NCI-H526 treated with DMSO at 0.1 percent for 48 hours (cell line): ENCODE data around the gene C11orf24.
"Not testable (repeated sequence)": the region's sequence is repeated elsewhere in the genome, so short reads cannot be mapped to it uniquely, and the experiment has no call there.

ENCODE experiments used
- DNase-seq: peaks from one replicate; lab custom pipeline; 2025; lab: John Stamatoyannopoulos, UW

The C11orf24 gene

DNA sequence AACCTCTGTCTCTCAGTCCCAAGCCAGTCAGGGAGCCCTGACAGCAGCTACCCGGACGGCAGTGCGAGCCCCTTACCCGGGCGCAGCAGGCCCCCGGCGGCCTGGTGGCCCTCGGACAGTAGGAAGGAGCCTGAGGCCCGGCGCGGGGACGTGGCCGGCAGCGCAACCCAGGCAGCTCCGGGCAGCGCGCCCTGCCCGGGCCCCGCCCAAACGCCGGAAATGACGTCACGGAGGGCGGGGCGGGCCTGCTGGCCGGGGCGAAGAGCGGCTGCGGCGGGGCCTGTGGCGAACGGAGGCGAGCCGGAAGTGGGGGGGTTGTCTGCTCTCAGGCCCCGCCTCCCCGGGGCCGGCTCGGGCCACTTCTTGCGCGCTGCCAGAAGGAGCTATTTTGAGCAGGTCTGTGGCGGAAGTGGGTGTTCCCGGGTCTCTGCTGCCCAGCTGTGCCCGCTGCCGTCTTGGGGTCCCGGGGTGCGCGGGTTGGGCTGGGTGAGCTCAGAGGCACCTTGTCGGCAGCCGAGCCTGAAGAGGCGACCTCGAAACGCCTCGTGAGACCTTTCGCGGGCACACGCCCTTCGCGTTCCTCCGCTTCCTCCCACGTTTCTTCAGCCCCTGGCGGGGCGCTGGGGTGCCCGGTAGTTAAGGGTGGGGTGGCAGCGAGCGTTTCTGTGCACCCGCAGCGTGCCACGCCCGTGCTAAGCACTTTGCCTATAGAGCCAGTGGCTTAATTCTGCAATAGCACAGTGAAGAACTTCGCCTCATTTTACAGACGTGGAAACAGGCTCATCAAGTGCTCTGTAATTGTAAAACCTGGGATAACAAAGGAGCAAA is at the start of gene C11orf24:
TSS of gene C11orf24 (minus strand) at position 193 of the 828 bp plus-strand sequence. CDS start 8,206 bp downstream, outside the sequence.
- DNase-seq = peak; percentile 94

DNA sequence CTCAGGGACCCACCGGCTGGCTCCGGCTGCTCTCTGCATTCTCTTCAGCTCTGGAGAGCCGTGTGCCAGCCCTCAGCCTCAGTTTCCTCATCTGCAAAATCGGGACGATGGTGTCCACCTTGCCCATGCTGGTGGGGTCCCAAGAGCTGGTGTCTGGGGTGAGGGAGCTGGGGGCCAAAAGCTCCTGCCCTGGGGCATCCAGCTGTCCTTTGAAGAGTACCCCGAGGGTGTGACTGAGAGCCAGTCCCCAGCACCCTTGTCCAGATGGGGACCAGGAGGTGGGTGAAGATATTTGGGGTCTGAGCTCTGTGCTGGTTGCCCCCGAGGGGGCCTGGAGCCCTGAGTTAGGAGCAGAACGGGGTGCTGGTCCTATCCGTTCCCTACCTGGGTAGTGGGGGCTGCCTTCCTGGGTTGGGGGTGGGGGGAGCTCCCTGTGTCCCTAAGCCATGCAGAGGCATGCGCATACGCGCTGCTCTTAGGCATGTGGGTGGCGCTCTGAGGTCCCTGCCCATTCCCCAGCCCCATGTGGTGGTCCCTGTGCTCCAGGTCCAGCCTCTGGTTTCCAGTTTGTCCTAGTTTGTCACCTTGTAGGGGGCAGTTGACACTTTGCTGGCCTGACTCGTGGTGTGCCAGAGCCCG is 45.5 kb upstream of the C11orf24 start:
- no peak for DNase-seq

DNA sequence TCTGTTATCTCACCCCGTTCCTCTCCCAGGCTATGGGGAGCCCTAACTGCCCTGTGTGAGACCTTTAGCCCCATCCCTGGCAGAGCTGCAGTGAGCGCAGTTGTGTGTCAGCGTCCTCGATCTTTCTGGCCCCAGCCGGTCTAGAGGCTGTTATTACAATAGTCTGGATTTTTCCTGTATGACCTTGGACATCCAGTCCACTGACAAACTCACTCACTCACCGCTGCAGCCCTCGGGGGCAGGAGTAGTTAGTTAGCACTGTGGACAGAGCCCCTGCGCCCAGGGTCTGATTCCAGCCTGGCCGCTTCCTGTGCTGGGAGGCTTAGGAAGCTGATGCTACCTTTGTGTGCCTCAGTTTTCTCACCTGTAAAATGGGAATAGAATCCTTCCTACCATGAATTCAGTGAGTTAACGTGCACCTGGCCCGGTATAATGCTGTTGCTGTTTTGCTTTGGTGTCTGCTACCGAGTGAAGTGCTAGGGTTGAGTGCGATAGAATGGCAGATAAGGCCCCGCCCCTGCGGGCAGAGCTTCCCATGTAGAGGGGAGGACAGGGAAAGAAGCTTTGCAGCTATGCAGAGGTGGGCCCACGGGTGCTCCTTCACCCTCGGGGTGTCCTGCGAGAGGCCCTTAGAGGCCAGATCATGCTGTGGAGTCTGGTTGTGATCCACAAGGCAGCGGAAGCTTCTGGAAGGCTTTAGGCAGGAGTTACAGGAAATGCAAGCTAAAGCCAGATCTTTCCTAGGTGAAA is 43.6 kb upstream of the C11orf24 start:
- peak; percentile 50 for DNase-seq

DNA sequence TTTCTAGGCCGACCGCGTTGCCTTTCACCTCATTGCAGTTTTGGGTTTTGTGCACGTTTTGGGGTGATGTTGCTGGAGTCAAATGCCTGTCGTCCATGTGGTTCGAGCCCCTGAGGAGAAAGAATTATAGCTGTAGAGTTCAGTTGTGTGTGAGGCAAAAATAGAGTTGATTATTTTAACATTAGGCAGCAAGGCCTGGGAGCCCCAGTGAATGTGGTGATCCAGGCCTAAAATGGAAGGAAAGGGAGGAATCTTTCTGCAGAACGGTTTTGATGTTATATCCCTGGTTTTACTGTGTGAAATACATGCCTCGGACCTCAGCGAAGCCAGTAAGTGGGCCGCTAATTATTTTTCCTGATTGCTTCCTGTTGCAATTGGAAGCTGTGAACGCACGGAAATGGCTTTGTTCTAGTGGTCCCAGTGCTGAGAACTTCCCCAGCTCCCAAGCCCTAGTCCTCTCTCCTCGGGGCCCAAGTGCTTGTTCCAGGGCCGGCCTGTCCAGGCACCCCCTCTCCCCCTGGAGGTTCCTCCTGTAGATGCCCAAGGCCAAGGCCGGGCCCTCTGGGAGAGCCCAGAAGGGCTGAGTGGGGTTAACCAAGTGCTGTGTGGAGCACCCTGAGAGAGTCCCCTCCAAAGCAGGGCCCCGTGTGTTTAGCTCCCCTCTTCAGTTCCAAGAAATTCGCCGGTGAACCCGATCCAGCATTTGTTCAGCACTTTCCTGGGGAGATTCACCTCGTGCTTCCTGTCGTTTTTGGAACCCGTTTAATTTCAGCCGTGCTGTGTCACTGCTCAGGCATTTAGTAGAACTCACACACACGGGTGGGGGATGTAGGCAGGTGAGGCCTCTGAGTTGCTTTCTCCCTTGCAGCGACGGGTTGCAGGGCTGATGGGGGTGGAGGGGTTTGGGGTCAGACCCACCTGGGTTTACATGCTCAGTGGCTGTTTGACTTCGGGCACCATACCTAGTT is 42.7 kb upstream of the C11orf24 start:
- no peak for DNase-seq

DNA sequence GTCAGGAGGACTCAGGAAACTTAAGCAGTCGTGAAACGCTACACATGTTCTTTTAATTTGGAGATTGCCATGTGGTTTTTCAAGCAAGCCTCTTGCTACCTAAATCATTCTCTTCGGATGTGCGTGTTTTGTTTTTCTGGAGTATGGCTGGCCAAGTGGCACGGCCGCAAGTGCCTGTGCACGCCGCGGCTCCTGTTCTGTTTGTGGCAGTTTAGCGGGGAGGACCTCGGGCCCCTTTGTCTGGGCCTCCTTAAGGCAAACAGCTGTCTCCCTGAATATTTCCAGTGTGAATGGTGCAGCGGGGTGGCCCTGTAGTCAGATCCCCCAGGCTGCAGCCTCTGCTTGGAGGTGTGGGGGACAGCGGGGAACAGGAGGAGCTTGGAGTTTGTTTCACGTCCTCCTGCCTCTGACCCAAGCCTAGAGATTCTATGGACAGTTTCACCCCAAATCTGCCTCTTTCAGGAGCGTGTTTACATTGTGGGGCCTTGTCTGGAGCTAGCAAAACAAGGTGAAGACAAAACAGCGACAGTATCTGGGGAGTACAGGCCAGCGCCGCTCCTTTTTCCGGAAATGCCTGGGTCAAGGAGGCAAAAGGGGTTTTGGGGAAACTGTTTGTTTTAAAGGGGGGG is 41.9 kb upstream of the C11orf24 start:
- peak; percentile 31 for DNase-seq

DNA sequence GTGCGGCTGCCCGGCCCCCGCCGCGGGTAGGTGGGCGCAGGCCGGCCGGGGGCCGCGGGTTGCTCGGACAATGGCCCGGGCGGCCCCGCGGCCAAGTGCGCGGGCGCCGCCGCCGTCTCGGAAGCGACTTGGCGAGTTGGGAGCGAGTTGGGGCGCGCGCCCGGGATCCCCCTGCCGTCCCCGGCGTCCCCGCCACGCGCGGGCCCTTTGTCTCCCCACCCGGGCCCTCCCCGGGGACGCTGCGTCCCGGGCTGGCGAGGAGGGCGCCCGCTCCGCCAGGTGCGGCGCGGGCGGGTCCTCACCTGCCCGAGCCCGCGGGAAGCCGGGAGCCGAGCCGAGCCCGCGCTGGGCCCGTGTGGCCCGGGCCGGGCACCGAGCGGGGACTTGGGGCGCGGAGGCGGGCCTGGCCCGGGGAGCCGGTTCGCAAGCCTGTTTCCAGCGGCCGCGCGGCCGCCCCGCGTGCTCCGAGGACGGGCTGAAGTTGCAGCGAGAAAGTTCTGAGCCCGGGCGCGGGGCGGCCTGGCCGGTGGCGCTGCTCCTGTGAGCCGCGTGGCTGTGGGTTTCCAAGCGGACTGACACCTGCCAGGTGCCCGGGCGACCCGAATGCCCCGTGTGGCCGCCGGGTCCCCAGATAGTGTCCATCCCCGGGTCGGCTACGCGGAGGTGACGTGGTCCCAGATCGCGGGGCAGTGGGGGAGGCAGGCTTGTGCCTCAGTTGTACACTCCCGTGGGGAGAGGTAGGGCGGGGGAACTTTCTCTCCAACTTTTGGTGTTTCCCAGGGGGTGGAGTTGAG is 41.2 kb upstream of the C11orf24 start:
- DNase-seq = no peak

DNA sequence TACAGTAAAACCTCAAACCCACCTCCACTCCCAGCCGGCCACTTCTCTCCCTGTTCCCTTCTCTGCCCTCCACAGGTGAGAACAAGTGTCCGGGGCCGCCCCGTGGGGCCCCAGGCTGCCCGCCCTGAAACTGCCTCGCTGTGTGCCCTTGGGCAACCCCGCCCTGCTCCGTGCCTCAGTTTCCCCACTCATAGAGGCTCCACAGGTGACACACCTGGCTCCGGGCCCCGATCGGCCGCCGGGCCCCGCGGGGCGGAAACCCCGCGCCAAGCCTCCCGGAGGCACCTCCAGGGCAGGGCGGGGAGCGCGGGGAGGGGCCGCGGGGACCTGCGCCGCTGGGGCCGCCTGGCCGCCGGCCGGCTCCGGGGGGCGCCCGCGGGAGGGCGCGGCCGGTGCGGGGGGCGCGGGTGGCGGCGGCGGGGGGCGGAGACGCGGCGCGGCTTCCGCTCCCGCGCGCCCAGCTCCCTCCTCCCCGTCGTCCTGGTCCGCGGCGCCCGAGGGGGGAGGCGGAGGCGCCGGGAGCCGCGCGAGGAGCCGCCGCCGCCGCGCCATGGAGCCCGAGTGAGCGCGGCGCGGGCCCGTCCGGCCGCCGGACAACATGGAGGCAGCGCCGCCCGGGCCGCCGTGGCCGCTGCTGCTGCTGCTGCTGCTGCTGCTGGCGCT is 40.5 kb upstream of the C11orf24 start, which contains the start of gene LRP5:
TSS of gene LRP5 (plus strand) at position 475 of the 663 bp plus-strand sequence. CDS start at position 599, 124 bp downstream.
- DNase-seq = no peak

DNA sequence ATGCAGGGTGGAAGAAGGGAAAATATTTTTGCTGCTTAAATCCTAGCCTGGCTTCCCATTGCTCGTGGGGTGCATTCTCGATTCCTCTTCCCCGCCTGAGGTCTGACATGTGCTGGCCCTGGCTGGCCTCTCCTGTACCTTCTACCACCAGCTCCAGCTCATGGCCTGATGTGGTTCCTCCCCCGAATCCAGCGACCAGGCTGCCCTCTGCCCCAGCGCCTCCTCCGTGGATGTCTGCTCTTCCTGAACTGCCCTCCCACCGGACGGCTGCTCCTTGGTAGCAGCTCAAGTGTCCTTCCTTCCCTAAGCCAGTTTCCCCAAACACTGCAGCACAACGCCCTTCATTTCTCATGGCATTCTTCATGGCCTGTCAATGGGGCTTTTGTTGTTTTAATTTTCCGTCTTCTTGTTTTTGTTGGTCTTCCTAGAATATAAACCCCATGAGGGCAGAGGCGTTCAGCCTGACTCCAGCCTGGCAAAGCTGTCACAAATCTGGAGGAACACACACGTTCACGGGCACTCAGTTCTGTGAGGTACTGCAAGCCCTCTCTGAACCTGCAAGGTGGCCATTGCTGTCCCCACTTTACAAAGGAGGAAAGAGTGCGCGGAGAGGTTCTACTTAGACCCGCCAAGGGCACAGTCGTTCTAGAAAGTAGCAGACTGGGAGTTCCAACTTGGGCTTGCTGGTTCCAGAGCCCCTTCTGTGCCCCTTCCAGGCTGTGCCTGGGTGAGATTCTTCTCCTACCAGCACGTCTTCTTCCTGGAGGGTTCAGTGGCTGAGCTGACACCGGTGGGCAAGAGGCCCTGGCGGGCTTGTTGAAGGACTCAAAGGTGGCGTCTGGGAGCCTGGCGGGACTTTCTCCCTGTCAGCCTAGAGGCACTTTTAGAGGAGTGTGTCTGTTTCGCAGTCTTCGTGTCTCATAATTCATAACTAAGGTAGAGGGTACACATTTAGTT is 39.7 kb upstream of the C11orf24 start:
- no peak for DNase-seq

DNA sequence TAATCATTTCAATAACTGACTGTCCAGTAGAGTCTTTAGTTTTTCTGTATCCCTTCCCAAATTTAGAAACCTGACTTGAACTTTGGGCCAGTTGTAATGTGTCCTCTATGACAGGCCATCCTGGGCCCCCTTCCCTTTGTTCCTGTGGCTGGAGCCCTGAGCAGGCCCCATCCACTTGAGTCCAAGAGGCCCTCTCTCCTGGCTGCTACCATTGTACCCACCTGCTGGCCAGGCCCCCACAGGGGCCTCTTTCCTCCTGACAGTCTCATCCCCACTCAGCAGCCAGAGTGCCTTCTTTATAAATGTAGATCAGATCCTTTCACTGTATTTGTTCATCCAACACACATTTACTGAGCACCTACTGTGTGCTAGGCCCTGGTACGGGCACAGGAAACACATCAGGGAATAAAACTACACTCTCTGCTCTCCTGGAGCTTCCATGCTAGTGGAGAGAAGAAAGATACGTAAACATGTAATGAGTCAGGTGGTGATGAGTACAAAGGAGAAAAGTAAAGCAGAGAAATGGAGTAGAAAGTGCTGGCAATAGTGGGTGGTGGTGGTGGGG is 37.9 kb upstream of the C11orf24 start:
- no peak for DNase-seq

DNA sequence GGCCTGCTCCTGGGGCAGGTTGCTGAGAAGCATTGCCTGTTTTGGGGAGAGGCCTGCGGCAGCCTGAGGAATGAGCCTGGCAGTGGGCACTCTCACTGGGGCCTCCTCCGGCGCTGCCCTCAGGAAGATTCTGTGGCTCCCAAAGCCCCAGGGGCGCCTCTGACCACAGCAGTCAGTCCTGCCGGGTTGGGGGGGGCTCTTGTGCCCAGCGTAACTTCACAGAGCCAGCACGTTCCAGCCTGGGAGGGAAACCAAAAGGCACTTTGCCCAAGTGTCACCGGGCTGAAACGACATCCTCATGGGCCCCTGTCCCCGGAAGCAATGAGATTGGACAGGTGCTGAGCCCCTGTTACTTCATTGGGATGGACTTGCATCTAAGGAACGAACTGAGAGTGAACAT is 36.3 kb upstream of the C11orf24 start:
- no peak for DNase-seq

DNA sequence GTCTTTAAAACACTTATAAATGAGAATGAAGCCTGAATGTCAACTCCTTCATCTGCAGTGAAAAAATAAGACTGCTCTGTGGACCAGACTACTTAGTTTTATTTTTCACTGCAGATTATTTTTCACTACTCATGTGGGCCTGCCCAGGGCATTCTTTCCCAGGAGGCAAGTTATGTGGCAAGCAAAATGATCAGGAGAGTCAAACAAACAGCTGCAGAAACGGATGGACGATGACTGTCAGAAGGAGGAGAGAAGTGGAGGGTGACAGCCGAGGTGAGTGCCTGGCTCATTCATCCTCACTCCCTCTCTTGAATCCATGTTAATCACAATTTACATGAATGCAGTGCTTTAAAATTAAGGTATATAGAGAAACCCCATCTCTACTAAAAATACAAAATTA is 34.9 kb upstream of the C11orf24 start:
- DNase-seq = no peak

DNA sequence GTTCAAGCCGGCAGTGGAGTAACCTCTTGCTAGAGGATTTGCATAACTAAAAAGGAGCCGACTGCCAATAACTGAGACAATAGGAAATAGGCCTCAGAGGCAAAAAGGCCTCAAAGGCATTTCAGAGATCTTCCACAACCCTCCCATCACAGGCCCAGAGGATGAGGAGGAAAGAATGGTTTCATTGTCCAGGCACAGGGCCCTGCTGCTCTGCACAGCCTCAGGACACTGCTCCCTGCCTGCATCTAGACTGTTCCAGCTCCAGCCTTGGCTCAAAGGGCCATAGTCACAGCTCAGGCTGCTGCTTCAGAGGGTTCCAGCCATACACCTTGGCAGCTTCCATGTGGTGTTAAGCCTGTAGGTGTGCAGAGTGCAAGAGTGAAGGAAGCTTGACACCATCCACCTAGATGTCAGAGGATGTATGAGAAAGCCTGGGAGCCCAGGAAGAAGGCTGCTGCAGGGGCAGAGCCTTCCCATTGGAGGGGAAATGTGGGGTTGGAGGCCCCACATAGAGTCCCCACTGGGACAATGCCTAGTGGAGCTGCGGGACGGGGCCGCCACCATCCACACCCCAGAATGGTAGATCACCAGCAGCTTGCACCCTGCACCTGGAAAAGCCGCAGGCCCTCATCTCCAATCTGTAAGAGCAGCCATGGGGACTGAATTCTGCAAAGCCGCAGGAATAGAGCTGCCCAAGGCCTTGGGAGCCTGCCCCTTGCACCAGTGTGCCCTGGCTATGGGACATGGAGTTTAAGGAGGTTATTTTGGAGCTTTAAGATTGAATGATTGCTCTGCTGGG is 32.4 kb upstream of the C11orf24 start:
- DNase-seq = no peak

DNA sequence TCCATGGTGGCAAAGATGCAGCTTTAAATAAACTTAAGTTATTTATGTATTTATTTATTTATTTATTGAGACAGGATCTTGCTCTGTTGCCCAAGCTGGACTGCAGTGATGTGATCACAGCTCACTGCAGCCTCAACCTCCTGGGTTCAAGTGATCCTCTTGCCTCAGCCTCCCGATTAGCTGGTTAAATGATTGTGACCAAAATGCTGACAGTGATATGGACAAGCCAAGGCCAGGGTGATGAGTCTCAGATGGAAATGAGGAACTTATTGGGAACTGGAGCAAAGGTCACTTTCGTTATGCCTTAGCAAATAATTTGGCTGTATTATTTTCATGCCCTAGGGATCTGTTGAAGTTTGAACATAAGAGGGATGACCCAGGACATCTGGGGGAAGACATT is 31.3 kb upstream of the C11orf24 start:
- DNase-seq = no peak

DNA sequence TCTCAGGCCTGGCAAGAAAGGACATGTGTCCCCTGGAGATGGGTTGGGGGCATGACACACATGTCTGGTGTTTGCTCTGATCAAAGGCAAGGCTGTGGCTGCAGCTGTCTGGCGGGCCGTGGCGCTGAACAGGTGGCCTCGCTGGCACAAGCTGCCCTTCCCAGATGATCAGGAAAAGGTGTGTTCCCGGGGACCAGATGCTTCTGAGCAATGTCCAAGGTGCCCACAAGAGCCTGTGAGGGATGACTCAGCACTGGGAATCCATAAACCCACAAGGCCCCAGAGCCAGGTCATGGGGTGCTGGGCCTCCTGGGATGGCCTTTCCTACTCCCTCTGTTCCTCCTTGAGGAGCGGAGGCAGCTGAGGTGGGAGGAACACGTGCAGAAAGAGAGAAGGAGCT is 30.9 kb upstream of the C11orf24 start:
- no peak for DNase-seq

DNA sequence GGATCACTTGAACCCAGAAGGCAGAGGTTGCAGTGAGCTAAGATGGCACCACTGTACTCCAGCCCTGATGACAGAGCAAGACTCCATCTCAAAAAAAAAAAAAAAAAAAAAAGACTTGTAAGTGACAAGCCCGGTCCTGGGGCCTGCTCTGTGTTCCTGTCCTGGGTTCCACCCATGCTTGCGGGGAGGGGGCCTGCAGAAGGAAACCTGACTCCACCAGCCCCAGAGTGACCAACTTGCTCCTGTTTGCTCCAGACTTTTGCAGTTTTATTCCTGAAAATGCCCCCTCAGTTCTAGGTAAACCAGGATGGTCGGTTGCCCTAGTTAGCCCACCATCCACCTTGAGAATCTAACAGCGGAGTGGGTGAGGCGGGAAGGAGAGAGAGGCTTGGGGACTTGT is 30.5 kb upstream of the C11orf24 start:
- DNase-seq = no peak

DNA sequence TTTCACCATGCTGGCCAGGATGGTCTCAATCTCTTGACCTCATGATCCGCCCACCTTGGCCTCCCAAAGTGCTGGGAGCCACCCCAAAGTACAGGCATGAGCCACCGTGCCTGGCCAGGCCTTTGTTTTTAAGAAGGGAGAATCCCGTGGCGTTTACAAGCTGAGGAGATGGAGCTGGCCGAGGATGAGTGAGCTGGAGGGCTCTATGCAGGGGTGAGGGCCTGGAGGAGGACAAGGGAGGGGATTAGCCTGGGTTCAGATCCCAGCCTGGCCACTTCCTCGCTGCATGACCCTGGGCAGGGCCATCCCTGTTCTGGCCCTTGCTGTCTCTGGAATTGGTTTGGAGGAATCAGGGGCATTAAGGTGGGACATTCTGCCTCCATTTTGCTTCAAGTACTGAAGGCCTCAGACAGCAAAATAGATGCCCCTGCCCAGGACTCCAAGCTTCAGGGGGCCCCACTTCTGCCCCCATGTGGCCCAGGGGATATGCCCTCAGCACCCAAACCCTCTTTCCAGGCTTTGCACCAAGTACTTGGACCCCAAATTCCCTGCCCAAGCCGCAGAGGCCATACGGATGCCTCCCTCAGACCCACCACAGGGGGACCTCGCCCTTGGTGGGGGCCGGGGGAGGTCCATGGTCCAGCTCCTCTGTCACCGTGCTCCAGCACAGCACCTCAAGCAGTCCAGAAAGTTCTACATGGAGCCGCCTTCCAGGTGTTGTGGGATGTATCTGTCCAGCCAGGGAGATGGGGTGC is 28.5 kb upstream of the C11orf24 start:
- no peak for DNase-seq

DNA sequence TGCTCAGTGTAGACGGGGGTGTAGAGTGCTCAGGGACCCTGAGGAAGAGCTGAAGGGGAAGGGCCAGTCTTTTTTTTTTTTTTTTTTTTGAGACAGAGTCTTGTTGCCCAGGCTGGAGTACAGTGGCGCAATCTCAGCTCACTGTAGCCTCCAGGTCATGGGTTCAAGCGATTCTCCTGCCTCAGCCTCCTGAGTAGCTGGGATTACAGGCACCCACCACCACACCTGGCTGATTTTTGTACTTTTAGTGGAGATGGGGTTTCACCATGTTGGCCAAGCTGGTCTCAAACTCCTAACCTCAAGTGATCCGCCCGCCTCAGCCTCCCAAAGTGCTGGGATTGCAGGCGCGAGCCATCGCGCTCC is 27.7 kb upstream of the C11orf24 start:
- DNase-seq = not testable (repeated sequence)
